HepG2 (cell line): ENCODE measurements around the gene ARID5B. TPM values are rescaled to one million over a fixed set of nuclear protein-coding genes. Genes with fewer than 3 reads are reported as not detected.
A peak's percentile ranks its signal among the peaks of the same experiment; 100 is the strongest.

Experiments used
- CEBPG ChIP-seq: IDR thresholded peaks from 2 replicates; pipeline ENCODE4 v1.6.1; 2016
- ETV5 ChIP-seq: IDR thresholded peaks from 2 replicates; pipeline ENCODE4 v1.6.1; 2018; ENCODE audit warnings: missing biosample characterization, missing genetic modification reagents, inconsistent platforms, borderline replicate concordance
- FOXK1 ChIP-seq: sonication (generic); formaldehyde crosslinking; IDR thresholded peaks from 2 replicates; pipeline ENCODE4 v1.4.0; 2020; ENCODE audit warnings: low read depth, missing genetic modification reagents, borderline replicate concordance
- NBN ChIP-seq: fragments of 450-650 bp; conservative IDR thresholded peaks from 2 replicates; pipeline ENCODE4 v1.6.1; 2017
- PAX8 ChIP-seq: sonication (generic); formaldehyde crosslinking; IDR thresholded peaks from 2 replicates; pipeline ENCODE4 v1.8.0; 2022; ENCODE audit warnings: mild to moderate bottlenecking, missing genetic modification reagents, borderline replicate concordance
- POLR2G ChIP-seq: fragments of 200-400 bp; formaldehyde crosslinking; IDR thresholded peaks from 2 replicates; pipeline ENCODE4 v1.6.1; 2018; ENCODE audit warnings: mild to moderate bottlenecking, low read depth, low read length, moderate library complexity
- TAF15 ChIP-seq: fragments of 200-400 bp; formaldehyde crosslinking; IDR thresholded peaks from one replicate; pipeline ENCODE4 v1.6.1; 2018; ENCODE audit warnings: mild to moderate bottlenecking, low read depth, low read length; ENCODE audit not compliant: poor library complexity, severe bottlenecking
- ZBTB37 ChIP-seq: sonication (generic); formaldehyde crosslinking; IDR thresholded peaks from 2 replicates; pipeline ENCODE4 v1.4.0; 2020; ENCODE audit warnings: mild to moderate bottlenecking, missing genetic modification reagents
- ZBTB46 ChIP-seq: sonication (generic); formaldehyde crosslinking; IDR thresholded peaks from 2 replicates; pipeline ENCODE4 v1.4.0; 2020; ENCODE audit warnings: mild to moderate bottlenecking, missing genetic modification reagents, borderline replicate concordance
- ZNF362 ChIP-seq: sonication (generic); formaldehyde crosslinking; IDR thresholded peaks from 2 replicates; pipeline ENCODE4 v1.4.0; 2020; ENCODE audit warnings: missing genetic modification reagents, mild to moderate bottlenecking, borderline replicate concordance
- ZNF839 ChIP-seq: sonication (generic); formaldehyde crosslinking; IDR thresholded peaks from 2 replicates; pipeline ENCODE4 v1.4.0; 2020; ENCODE audit warnings: missing genetic modification reagents, mild to moderate bottlenecking, borderline replicate concordance
- polyA plus RNA-seq, 8 experiments: library from polyadenylated mRNA; depleted of rRNA in 3 of 8; stranded (reverse) in 7 of 8; unstranded in 1 of 8; fragments of >200 nt; fragmentation: Illumina TruSeq in 4 of 8; extraction: Trizol in 4 of 8; gene quantifications; 2 replicates each; pipeline versions ENCODE4 v1.2.1 to v1.2.3, GENCODE V29; 2011 to 2016; ENCODE audit warnings: low read depth in 4 of 8, missing spikeins in 1 of 8, mixed read lengths in 1 of 8; ENCODE audit not compliant: insufficient read depth in 1 of 8
- total RNA-seq, 5 experiments: library from RNA; depleted of rRNA; stranded (reverse); fragments of >200 nt; fragmentation: Illumina TruSeq; extraction: Trizol; gene quantifications; 2 replicates each; pipeline ENCODE4 v1.2.3, GENCODE V29; 2016; ENCODE audit warnings: low read depth in 1 of 5

Gene ARID5B
- total and polyA plus RNA-seq, 2 of the 13 experiments (the other 11 are each of a cell fraction or from before 2014, with no cell fraction given): 6.2 to 21.1 TPM

GRCh38 chr10:62093863-62094291, 192.4 kb downstream of the ARID5B start (continued):
- peak; percentile 61; the same call in 1 of the 2 replicates for TF ChIP-seq ZNF362 (CRISPR knock-in tag)
- peak; percentile 66; the same call in 1 of the 2 replicates for TF ChIP-seq FOXK1 (CRISPR knock-in tag)
- peak; percentile 38; the same call in 1 of the 2 replicates for TF ChIP-seq ETV5 (CRISPR knock-in tag)
- TF ChIP-seq ZBTB46 (CRISPR knock-in tag): no peak
- TF ChIP-seq NBN: no peak
- no peak for TF ChIP-seq ZBTB37 (CRISPR knock-in tag)
- no peak for TF ChIP-seq POLR2G
- no peak for TF ChIP-seq TAF15
- TF ChIP-seq ZNF839 (CRISPR knock-in tag): no peak
- no peak for TF ChIP-seq PAX8 (CRISPR knock-in tag)
- TF ChIP-seq CEBPG: peak; percentile 41; the same call in 1 of the 2 replicates
